ENCODE data around the gene HOXB2.

The HOXB2 gene

GRCh38 chr17:48556229-48556575 is 11.3 kb upstream of the HOXB2 start:
- H3K27ac ChIP-seq (ENCODE audit: low read depth, low read length), result no peak overlapping the region
- no peaks in the 10 kb centered on the region for H4K20me1 ChIP-seq (ENCODE audit: control insufficient read depth, insufficient read depth, low read depth, low read length)
- no peak overlapping the region for H3K4me2 ChIP-seq (ENCODE audit: low read length)
- H3K36me3 ChIP-seq (ENCODE audit: control insufficient read depth, low read length), result no peaks in the 10 kb centered on the region
- H3K4me1 ChIP-seq (ENCODE audit: control insufficient read depth, low read length), result no peaks in the 10 kb centered on the region
- H3K27me3 ChIP-seq (ENCODE audit: control insufficient read depth, low read length), result peaks cover 3% of the 10 kb centered on the region; the same call in 1 of the 2 replicates
- TF ChIP-seq CTCF (IDR thresholded peaks at IDR 0.05; ENCODE audit: low read depth, low read length, poor library complexity, severe bottlenecking) (no peak), EZH2phosphoT487 (IDR thresholded peaks at IDR 0.05; ENCODE audit: borderline replicate concordance, low read length) (no peak)
- H3K4me3 ChIP-seq (ENCODE audit: low read length), result no peak overlapping the region
- H3K9me2 ChIP-seq (replicated peaks; ENCODE audit: control insufficient read depth, low read length), result no peaks in the 10 kb centered on the region
- no peaks in the 10 kb centered on the region for H3F3A ChIP-seq (ENCODE audit: control insufficient read depth, insufficient read depth)
- H3K79me2 ChIP-seq (ENCODE audit: control insufficient read depth, low read length), result no peaks in the 10 kb centered on the region
- no peaks in the 10 kb centered on the region for H3K9me3 ChIP-seq (ENCODE audit: control insufficient read depth, insufficient read depth, low read length)

GRCh38 chr17:48555258-48556228 is 10.6 kb upstream of the HOXB2 start:
- Histone ChIP-seq H3K9me2 (replicated peaks; ENCODE audit: control insufficient read depth, low read length) (no peaks in the 10 kb centered on the region), H3K9me3 (ENCODE audit: control insufficient read depth, insufficient read depth, low read length) (no peaks in the 10 kb centered on the region), H3K79me2 (ENCODE audit: control insufficient read depth, low read length) (no peaks in the 10 kb centered on the region), H3K27me3 (ENCODE audit: control insufficient read depth, low read length) (peaks cover 3% of the 10 kb centered on the region; the same call in 1 of the 2 replicates), H3K36me3 (ENCODE audit: control insufficient read depth, low read length) (no peaks in the 10 kb centered on the region), H3K4me1 (ENCODE audit: control insufficient read depth, low read length) (no peaks in the 10 kb centered on the region), H4K20me1 (ENCODE audit: control insufficient read depth, insufficient read depth, low read depth, low read length) (no peaks in the 10 kb centered on the region), H3K4me2 (ENCODE audit: low read length) (no peak overlapping the region), H3K27ac (ENCODE audit: low read depth, low read length) (no peak overlapping the region), H3K4me3 (ENCODE audit: low read length) (no peak overlapping the region), H3F3A (ENCODE audit: control insufficient read depth, insufficient read depth) (no peaks in the 10 kb centered on the region)
- TF ChIP-seq CTCF (IDR thresholded peaks at IDR 0.05; ENCODE audit: low read depth, low read length, poor library complexity, severe bottlenecking) (no peak), EZH2phosphoT487 (IDR thresholded peaks at IDR 0.05; ENCODE audit: borderline replicate concordance, low read length) (no peak)

- Histone ChIP-seq H3K9me2 (replicated peaks; ENCODE audit: control insufficient read depth, low read length) (no peaks in the 10 kb centered on the region), H3K36me3 (ENCODE audit: control insufficient read depth, low read length) (no peaks in the 10 kb centered on the region), H3K4me2 (ENCODE audit: low read length) (no peak overlapping the region), H3K27me3 (ENCODE audit: control insufficient read depth, low read length) (peaks cover 3% of the 10 kb centered on the region; the same call in 1 of the 2 replicates), H3K9me3 (ENCODE audit: control insufficient read depth, insufficient read depth, low read length) (no peaks in the 10 kb centered on the region), H3K4me1 (ENCODE audit: control insufficient read depth, low read length) (no peaks in the 10 kb centered on the region), H3K4me3 (ENCODE audit: low read length) (no peak overlapping the region), H3F3A (ENCODE audit: control insufficient read depth, insufficient read depth) (no peaks in the 10 kb centered on the region), H3K79me2 (ENCODE audit: control insufficient read depth, low read length) (no peaks in the 10 kb centered on the region), H4K20me1 (ENCODE audit: control insufficient read depth, insufficient read depth, low read depth, low read length) (no peaks in the 10 kb centered on the region), H3K27ac (ENCODE audit: low read depth, low read length) (no peak overlapping the region)
- TF ChIP-seq CTCF (IDR thresholded peaks at IDR 0.05; ENCODE audit: low read depth, low read length, poor library complexity, severe bottlenecking) (no peak), EZH2phosphoT487 (IDR thresholded peaks at IDR 0.05; ENCODE audit: borderline replicate concordance, low read length) (no peak)
Measured at GRCh38 chr17:48554412-48555257, 9.7 kb upstream of the HOXB2 start.

Data from DOHH2 (cell line).